Gastrocnemius medialis (tissue), 4 donors: Measurements from ENCODE around the gene NUDT2. TPM values are rescaled to one million over a fixed set of nuclear protein-coding genes. Genes with fewer than 3 reads are reported as not detected.

ENCODE experiments used
- ATAC-seq, 2 donors: fragments of 150-250 bp; one replicate each; pipeline ENCODE4 v1.9.1; 2016
- DNase-seq, 2 donors: peaks; one replicate each; pipeline ENCODE4 v3.0.0-alpha.2; 2019
- H3K27ac ChIP-seq, 4 donors: fragments of 200-600 bp; sonication (generic); 1 replicate in 1 of 4; 2 replicates in 3 of 4; pipeline ENCODE4 v1.5.1; 2016 to 2018; ENCODE audit warnings: mild to moderate bottlenecking in 2 of 4, moderate library complexity in 1 of 4
- H3K27me3 ChIP-seq, 3 donors: fragments of 200-600 bp; sonication (generic) in 2 of 3; 1 replicate in 1 of 3; 2 replicates in 2 of 3; pipeline versions ENCODE4 v1.5.1 to v1.6.0; 2016 to 2019; ENCODE audit warnings: mild to moderate bottlenecking in 1 of 3, moderate library complexity in 1 of 3
- H3K36me3 ChIP-seq, 2 donors: fragments of 200-600 bp; sonication (generic) in 1 of 2; one replicate each; pipeline ENCODE4 v1.5.1; 2017 to 2018
- H3K4me1 ChIP-seq, 2 donors: fragments of 200-600 bp; sonication (generic) in 1 of 2; one replicate each; pipeline ENCODE4 v1.5.1; 2016 to 2017; ENCODE audit warnings: mild to moderate bottlenecking in 2 of 2
- H3K4me3 ChIP-seq, 4 donors: fragments of 200-600 bp; sonication (generic) in 3 of 4; 1 replicate in 1 of 4; 2 replicates in 3 of 4; pipeline ENCODE4 v1.5.1; 2016 to 2019; ENCODE audit warnings: mild to moderate bottlenecking in 2 of 4
- H3K9me3 ChIP-seq, 3 donors: fragments of 200-600 bp; sonication (generic) in 2 of 3; 1 replicate in 1 of 3; 2 replicates in 2 of 3; pipeline ENCODE4 v1.5.1; 2016 to 2019
- CTCF ChIP-seq, 5 experiments: fragments of 450-650 bp in 3 of 5; fragments of 200-600 bp in 2 of 5; sonication (generic) in 2 of 5; IDR thresholded peaks in 4 of 5; conservative IDR thresholded peaks in 1 of 5; 1 replicate in 4 of 5; 2 replicates in 1 of 5; pipeline ENCODE4 v1.5.1; 2016 to 2019; ENCODE audit warnings: antibody characterized with exemption in 5 of 5, mild to moderate bottlenecking in 3 of 5, moderate library complexity in 3 of 5
- POLR2A ChIP-seq, 2 donors: fragments of 450-650 bp; IDR thresholded peaks; one replicate each; pipeline ENCODE4 v1.6.1; 2017; ENCODE audit warnings: antibody characterized with exemption in 2 of 2, mild to moderate bottlenecking in 2 of 2, moderate library complexity in 2 of 2
- in situ Hi-C, 4 donors: fragments of 200-750 bp; cut with MboI; loops; one replicate each; pipeline versions ENCODE4 v1.15.0 to v1.8.0; 2017; ENCODE audit warnings: low sequenced_read_pairs in 4 of 4
- intact Hi-C: fragments of 100-400 bp; cut with DNase I; formaldehyde crosslinking; loops from one replicate; pipeline ENCODE4 v1.15.1; 2023; ENCODE audit warnings: low total_unique reads
- total RNA-seq, 4 donors: library from RNA; depleted of rRNA; stranded (reverse); fragments of >200 nt; gene quantifications; one replicate each; pipeline versions ENCODE4 v1.1.0 to v1.2.3, GENCODE V29; 2016

The NUDT2 gene
- total RNA-seq, 4 donors from 2014 or later: 8.2 to 19.9 (median 16.1) TPM

GRCh38 chr9:34372467-34373011, 43.2 kb downstream of the NUDT2 start:
- DNase-seq: no peak
- in situ Hi-C loops: no loop called here
- intact Hi-C loops: no loop called here
- Histone ChIP-seq H3K4me3 (no peak overlapping the region), H3K36me3 (peaks cover 0 to 27% of the 10 kb centered on the region in 2 donors), H3K9me3 (no peaks in the 10 kb centered on the region), H3K4me1 (peaks cover 32 to 55% of the 10 kb centered on the region in 2 donors), H3K27ac (peak overlapping the region; percentile 89 to 93 (median 92)), H3K27me3 (no peaks in the 10 kb centered on the region)
- TF ChIP-seq CTCF (IDR thresholded peaks at IDR 0.05 in 4 of 5, conservative IDR thresholded peaks at IDR 0.05 in 1 of 5) (no peak), POLR2A (IDR thresholded peaks at IDR 0.05) (no peak)
- no peak for ATAC-seq

DNA sequence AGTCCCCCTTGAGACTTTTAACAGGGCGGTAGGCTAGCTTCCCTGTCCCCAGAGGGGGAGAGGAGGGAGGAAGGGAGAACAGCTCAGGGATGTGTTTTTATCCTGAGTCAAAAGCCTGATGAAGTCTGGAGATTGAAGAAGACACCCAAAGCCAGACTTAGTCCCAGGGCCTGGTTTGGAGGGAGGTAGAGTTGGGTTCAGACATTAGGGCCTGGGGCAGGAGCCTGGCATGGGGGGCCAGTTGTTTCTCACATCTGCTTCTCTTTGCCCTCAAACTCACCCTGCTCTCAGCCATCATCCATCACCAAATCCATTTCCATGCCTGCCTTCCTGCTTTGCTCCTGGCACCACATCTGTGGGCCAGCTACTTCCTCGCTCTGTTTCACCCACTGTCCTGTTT, 44.4 kb downstream of the NUDT2 start:
- Histone ChIP-seq H3K36me3 (peaks cover 0 to 27% of the 10 kb centered on the region in 2 donors), H3K4me3 (no peak overlapping the region), H3K4me1 (peaks cover 32 to 52% of the 10 kb centered on the region in 2 donors), H3K27ac (peak overlapping the region; percentile 89 to 93 (median 92)), H3K9me3 (no peaks in the 10 kb centered on the region), H3K27me3 (no peaks in the 10 kb centered on the region)
- no peak for TF ChIP-seq POLR2A (IDR thresholded peaks at IDR 0.05)
- no peak for TF ChIP-seq CTCF (IDR thresholded peaks at IDR 0.05 in 4 of 5, conservative IDR thresholded peaks at IDR 0.05 in 1 of 5)
- intact Hi-C loops: loop anchor here (2.0 kb wide), 1 partner anchor 31 kb away; no protein-coding TSS in a partner anchor
- in situ Hi-C loops: no loop called here
- no peak for DNase-seq
- ATAC-seq: no peak

GRCh38 chr9:34374339-34374738, 45.0 kb downstream of the NUDT2 start:
- ATAC-seq (no peak), DNase-seq (no peak)
- Histone ChIP-seq H3K4me3 (no peak overlapping the region), H3K27me3 (no peaks in the 10 kb centered on the region), H3K36me3 (peaks cover 0 to 27% of the 10 kb centered on the region in 2 donors), H3K27ac (peak overlapping the region; percentile 89 to 93 (median 92)), H3K9me3 (no peaks in the 10 kb centered on the region), H3K4me1 (peaks cover 31 to 49% of the 10 kb centered on the region in 2 donors)
- intact Hi-C loops: loop anchor here (2.0 kb wide), 1 partner anchor 32 kb away; no protein-coding TSS in a partner anchor
- TF ChIP-seq CTCF (IDR thresholded peaks at IDR 0.05 in 4 of 5, conservative IDR thresholded peaks at IDR 0.05 in 1 of 5): no peak
- no peak for TF ChIP-seq POLR2A (IDR thresholded peaks at IDR 0.05)
- in situ Hi-C loops: no loop called here

DNA sequence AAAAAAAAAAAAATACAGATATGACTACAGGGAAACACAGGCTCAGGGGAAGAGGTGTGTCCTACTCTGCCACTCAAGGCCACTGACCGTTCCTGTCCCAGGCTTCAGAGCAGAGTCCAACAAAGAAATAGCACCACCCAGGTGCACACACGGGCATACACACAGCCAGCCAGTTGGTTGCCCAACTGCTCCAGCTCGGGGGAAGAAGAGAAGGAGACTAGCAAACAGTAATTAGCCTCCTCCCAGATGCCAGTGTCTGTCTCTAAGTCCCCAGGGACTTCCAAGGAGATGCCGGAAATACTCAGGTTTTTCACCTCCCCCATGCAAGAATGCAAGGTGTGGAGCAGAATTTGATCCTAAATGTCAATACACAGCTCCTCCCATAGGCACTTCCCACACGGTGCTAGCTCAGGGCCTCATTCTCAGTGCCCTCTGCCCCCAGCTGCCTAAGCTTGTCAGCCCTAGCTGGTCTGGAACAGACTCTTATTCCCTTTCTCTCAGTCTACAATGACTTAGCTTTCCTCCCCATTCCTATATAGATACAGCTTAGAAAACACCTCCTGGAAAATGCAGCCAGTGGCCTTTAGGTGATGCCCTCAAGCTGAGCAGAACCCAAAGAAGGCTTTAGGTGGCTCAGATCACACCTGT, 45.7 kb downstream of the NUDT2 start:
- intact Hi-C loops: loop anchor here (2.0 to 5.0 kb wide), 2 partner anchors 32 to 248 kb away; partner anchors contain the start of gene DCAF12
- Histone ChIP-seq H3K27ac (peak overlapping the region; percentile 89 to 93 (median 92)), H3K27me3 (no peaks in the 10 kb centered on the region), H3K9me3 (no peaks in the 10 kb centered on the region), H3K36me3 (peaks cover 0 to 24% of the 10 kb centered on the region in 2 donors), H3K4me1 (peaks cover 27 to 42% of the 10 kb centered on the region in 2 donors), H3K4me3 (peak overlapping the region; percentile 72 to 85 (median 78))
- ATAC-seq (peak in 1 of 2 donors; percentile 48), DNase-seq (peak; percentile 45 to 84)
- in situ Hi-C loops: loop anchor here (5.0 kb wide), 2 partner anchors 38 to 43 kb away; no protein-coding TSS in a partner anchor
- TF ChIP-seq POLR2A (IDR thresholded peaks at IDR 0.05) (no peak), CTCF (IDR thresholded peaks at IDR 0.05 in 4 of 5, conservative IDR thresholded peaks at IDR 0.05 in 1 of 5) (no peak)
